ENCODE results near the gene GPR149. TPM values are rescaled to one million over a fixed set of nuclear protein-coding genes. Genes with fewer than 3 reads are reported as not detected.

Gene GPR149
- total RNA-seq, 1 donor from 2014 or later: not detected

DNA sequence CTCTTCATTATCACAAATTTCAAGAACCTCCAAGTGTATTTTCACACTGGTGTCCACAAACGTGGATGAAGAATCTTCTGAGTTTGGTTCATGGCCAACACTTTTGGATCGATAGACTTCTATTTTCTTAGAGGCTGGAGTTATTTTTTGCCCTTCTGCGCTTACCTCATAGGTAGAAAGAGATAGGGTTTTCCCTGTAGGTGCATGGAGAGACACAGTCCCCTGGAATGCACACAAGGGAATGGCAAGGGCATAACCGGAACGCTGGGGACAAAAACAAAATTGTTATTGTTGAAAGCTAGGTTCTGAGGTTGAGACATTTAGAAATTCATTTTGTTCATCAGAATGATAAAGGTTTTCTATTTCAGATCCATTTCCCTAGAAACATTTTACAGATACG, 92.0 kb downstream of the GPR149 start:
- FAIRE-seq (no peak), DNase-seq (ENCODE audit: low read depth) (no peak)
- H3K4me3 ChIP-seq (ENCODE audit: low read depth, low read length): no peak overlapping the region
- no peaks in the 10 kb centered on the region for H3K27me3 ChIP-seq (ENCODE audit: control insufficient read depth, insufficient read depth, low read length)
- H3K36me3 ChIP-seq (ENCODE audit: control insufficient read depth, insufficient read depth, low read length): no peaks in the 10 kb centered on the region
- TF ChIP-seq, protein P1, sequence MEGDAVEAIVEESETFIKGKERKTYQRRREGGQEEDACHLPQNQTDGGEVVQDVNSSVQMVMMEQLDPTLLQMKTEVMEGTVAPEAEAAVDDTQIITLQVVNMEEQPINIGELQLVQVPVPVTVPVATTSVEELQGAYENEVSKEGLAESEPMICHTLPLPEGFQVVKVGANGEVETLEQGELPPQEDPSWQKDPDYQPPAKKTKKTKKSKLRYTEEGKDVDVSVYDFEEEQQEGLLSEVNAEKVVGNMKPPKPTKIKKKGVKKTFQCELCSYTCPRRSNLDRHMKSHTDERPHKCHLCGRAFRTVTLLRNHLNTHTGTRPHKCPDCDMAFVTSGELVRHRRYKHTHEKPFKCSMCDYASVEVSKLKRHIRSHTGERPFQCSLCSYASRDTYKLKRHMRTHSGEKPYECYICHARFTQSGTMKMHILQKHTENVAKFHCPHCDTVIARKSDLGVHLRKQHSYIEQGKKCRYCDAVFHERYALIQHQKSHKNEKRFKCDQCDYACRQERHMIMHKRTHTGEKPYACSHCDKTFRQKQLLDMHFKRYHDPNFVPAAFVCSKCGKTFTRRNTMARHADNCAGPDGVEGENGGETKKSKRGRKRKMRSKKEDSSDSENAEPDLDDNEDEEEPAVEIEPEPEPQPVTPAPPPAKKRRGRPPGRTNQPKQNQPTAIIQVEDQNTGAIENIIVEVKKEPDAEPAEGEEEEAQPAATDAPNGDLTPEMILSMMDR (IDR thresholded peaks at IDR 0.05; ENCODE audit: insufficient read depth, low read length, severe bottlenecking): no peak

DNA sequence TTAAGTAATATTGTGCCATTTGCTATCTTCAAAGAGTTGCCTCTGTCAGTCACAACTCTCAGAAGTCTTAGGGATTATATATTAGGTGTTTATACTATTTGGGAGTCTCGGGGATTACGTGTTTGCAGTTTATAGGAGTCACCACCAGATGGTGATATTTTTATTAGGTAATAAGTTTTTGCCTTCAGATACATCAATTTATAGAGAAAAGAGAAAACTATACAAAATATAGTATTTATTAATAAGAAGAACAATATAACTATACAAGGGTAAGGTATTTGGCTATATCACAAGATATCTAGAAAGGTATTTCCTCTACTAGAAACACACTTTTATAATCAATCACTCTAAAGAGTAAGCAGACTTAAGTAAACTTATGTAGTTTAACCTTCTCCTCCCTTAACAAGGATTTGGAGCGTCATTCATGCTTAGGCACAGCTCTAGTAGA, 95.0 kb downstream of the GPR149 start:
- FAIRE-seq (no peak), DNase-seq (ENCODE audit: low read depth) (peak; percentile 58)
- Histone ChIP-seq H3K36me3 (ENCODE audit: control insufficient read depth, insufficient read depth, low read length) (no peaks in the 10 kb centered on the region), H3K4me3 (ENCODE audit: low read depth, low read length) (no peak overlapping the region), H3K27me3 (ENCODE audit: control insufficient read depth, insufficient read depth, low read length) (no peaks in the 10 kb centered on the region)
- TF ChIP-seq, protein P1 (IDR thresholded peaks at IDR 0.05; ENCODE audit: insufficient read depth, low read length, severe bottlenecking): peak; percentile 26

DNA sequence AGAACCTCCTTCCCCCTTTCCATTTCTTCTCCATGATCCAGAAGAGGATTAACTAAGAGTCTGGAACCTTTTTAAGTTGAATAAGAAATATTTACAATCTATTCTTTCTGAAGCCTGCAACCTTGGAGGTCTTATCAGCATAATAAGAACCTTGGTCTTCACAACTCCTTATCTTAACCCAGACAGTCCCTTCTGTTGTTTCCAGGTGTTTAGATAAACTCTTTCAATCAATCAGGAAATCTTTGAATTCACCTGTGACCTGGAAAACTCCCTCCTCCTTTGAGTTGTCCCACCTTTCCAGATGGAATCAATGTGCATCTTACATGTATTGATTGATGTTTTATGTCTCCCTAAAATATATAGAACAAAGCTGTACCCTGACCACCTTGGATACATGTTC, 102.1 kb downstream of the GPR149 start:
- FAIRE-seq: no peak
- DNase-seq (ENCODE audit: low read depth): no peak
- TF ChIP-seq, protein P1 (IDR thresholded peaks at IDR 0.05; ENCODE audit: insufficient read depth, low read length, severe bottlenecking): no peak
- Histone ChIP-seq H3K36me3 (ENCODE audit: control insufficient read depth, insufficient read depth, low read length) (no peaks in the 10 kb centered on the region), H3K27me3 (ENCODE audit: control insufficient read depth, insufficient read depth, low read length) (no peaks in the 10 kb centered on the region), H3K4me3 (ENCODE audit: low read depth, low read length) (no peak overlapping the region)

- Histone ChIP-seq H3K27me3 (ENCODE audit: control insufficient read depth, insufficient read depth, low read length) (no peaks in the 10 kb centered on the region), H3K4me3 (ENCODE audit: low read depth, low read length) (peak overlapping the region; percentile 74), H3K36me3 (ENCODE audit: control insufficient read depth, insufficient read depth, low read length) (no peaks in the 10 kb centered on the region)
- DNase-seq (ENCODE audit: low read depth): no peak
- TF ChIP-seq, protein P1 (IDR thresholded peaks at IDR 0.05; ENCODE audit: insufficient read depth, low read length, severe bottlenecking): no peak
- no peak for FAIRE-seq
Measured at GRCh38 chr3:154324919-154325318, 105.1 kb downstream of the GPR149 start.

GRCh38 chr3:154323891-154324738, 105.9 kb downstream of the GPR149 start, which contains the start of gene DHX36:
DHX36 (minus strand) TSS chr3:154324487; CDS start chr3:154324416, 71 bp downstream.
- Histone ChIP-seq H3K27me3 (ENCODE audit: control insufficient read depth, insufficient read depth, low read length) (no peaks in the 10 kb centered on the region), H3K4me3 (ENCODE audit: low read depth, low read length) (peak within 1 kb of the TSS; percentile 74), H3K36me3 (ENCODE audit: control insufficient read depth, insufficient read depth, low read length) (no peaks in the 10 kb centered on the region)
- DNase-seq (ENCODE audit: low read depth): peak; percentile 74
- TF ChIP-seq, protein P1 (IDR thresholded peaks at IDR 0.05; ENCODE audit: insufficient read depth, low read length, severe bottlenecking): peak; percentile 3
- FAIRE-seq: no peak
